ENCODE data around the gene SGPP2. TPM values are rescaled to one million over a fixed set of nuclear protein-coding genes. Genes with fewer than 3 reads are reported as not detected.
"Not testable (repeated sequence)": the region's sequence is repeated elsewhere in the genome, so short reads cannot be mapped to it uniquely, and the experiment has no call there.

Gene SGPP2
- total RNA-seq, 1 donor from 2014 or later = not detected

DNA sequence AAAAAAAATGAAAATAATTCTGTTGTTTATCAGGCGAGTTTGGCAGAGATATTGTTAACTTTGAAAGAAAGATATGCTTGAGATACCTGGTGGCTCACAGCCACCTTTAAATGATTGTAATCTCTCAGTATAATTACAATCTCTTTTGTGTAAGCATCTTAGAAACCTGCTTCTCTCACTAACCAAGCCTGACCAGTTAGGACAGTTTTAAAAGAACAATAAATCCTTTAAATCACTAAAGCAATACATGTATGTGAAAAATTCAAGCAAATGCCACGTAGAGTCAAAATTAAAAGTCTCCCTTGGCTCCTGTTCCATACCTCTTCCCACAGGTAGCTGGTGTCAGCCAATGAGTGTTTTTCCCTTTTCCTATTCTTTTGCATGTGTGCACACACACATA is 15.7 kb upstream of the SGPP2 start:
- no peak for DNase-seq (ENCODE audit: extremely low spot score, unreplicated experiment)
- TF ChIP-seq, protein P1, sequence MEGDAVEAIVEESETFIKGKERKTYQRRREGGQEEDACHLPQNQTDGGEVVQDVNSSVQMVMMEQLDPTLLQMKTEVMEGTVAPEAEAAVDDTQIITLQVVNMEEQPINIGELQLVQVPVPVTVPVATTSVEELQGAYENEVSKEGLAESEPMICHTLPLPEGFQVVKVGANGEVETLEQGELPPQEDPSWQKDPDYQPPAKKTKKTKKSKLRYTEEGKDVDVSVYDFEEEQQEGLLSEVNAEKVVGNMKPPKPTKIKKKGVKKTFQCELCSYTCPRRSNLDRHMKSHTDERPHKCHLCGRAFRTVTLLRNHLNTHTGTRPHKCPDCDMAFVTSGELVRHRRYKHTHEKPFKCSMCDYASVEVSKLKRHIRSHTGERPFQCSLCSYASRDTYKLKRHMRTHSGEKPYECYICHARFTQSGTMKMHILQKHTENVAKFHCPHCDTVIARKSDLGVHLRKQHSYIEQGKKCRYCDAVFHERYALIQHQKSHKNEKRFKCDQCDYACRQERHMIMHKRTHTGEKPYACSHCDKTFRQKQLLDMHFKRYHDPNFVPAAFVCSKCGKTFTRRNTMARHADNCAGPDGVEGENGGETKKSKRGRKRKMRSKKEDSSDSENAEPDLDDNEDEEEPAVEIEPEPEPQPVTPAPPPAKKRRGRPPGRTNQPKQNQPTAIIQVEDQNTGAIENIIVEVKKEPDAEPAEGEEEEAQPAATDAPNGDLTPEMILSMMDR (IDR thresholded peaks at IDR 0.05) = no peak
- Mint-ChIP-seq H3K27me3 (ENCODE audit: unreplicated experiment) (peaks cover 4% of the 10 kb centered on the region), H3K9me3 (ENCODE audit: unreplicated experiment) (peaks cover 6% of the 10 kb centered on the region), H3K27ac (ENCODE audit: unreplicated experiment) (no peak overlapping the region), H3K4me1 (ENCODE audit: unreplicated experiment) (no peaks in the 10 kb centered on the region), H3K4me3 (ENCODE audit: unreplicated experiment) (no peak overlapping the region), H3K36me3 (ENCODE audit: unreplicated experiment) (no peaks in the 10 kb centered on the region)

DNA sequence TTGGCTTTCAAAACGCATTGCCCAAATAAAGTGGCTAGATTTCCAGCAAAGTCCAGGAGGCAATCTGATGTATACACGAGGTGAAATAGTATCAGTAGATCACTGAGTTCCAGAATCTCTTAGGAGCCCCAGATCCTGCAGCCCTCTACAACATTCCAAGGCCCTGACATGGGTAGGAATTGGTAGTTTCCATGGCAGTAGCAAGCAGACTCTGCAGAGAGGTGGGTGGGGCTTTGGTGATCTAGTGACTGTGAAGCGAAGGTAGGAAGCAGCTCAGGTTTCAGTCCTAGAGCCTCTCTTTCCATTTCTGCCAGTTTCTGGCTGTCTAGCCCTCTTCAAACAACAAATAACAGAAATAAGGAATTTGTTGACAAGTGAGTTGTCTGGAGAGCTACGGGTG is 13.8 kb upstream of the SGPP2 start:
- Mint-ChIP-seq H3K9me3 (ENCODE audit: unreplicated experiment) (peaks cover 6% of the 10 kb centered on the region), H3K4me3 (ENCODE audit: unreplicated experiment) (no peak overlapping the region), H3K36me3 (ENCODE audit: unreplicated experiment) (no peaks in the 10 kb centered on the region), H3K4me1 (ENCODE audit: unreplicated experiment) (no peaks in the 10 kb centered on the region), H3K27ac (ENCODE audit: unreplicated experiment) (no peak overlapping the region), H3K27me3 (ENCODE audit: unreplicated experiment) (peaks cover 2% of the 10 kb centered on the region)
- DNase-seq (ENCODE audit: extremely low spot score, unreplicated experiment) = no peak
- TF ChIP-seq, protein P1 (IDR thresholded peaks at IDR 0.05) = no peak

DNA sequence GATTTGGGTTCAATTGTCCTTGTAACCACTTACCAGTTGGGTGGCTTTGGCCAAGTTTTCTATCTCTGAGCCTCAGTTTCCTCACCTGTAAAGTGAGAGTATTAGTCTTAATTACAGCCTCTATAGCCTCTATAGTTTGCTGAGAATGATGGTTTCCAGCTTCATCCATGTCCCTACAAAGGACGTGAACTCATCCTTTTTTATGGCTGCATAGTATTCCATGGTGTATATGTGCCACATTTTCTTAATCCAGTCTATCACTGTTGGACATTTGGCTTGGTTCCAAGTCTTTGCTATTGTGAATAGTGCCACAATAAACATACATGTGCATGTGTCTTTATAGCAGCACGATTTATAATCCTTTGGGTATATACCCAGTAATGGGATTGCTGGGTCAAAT is 12.0 kb upstream of the SGPP2 start:
- not testable (repeated sequence) for H3K4me3 Mint-ChIP-seq (ENCODE audit: unreplicated experiment); H3K27ac Mint-ChIP-seq (ENCODE audit: unreplicated experiment); H3K36me3 Mint-ChIP-seq (ENCODE audit: unreplicated experiment); H3K4me1 Mint-ChIP-seq (ENCODE audit: unreplicated experiment); DNase-seq (ENCODE audit: extremely low spot score, unreplicated experiment); H3K27me3 Mint-ChIP-seq (ENCODE audit: unreplicated experiment)
- peaks cover 14% of the 10 kb centered on the region for H3K9me3 Mint-ChIP-seq (ENCODE audit: unreplicated experiment)

DNA sequence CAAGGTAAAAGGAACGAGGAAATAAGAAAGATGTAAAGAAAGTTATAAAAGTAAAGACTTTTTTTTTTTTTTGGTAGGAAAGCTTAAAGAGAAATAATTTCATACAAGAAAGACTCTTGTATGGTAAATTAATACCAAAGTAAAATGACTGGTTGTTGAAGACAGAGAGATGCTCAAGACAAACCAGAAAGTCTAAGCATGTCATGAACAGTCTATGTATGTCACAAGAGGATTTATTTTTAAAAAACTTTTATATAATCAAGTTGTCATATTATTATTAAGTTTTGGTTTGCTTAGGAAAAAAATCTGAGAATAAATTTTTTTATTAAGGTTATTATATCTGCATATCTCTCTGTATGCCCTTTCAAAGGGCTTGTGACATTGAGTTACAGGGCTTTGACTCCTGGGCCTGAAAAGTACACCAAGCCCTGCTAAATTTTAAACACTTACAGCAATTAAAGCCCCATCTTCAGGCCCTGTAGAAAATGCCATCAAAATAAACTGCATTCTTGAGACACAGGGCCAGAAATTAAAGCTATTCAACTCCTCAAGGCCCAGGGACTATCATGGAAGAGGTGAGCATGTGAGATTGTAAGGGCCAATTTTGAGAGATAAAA is 10.9 kb upstream of the SGPP2 start:
- Mint-ChIP-seq H3K27ac (ENCODE audit: unreplicated experiment) (no peak overlapping the region), H3K4me3 (ENCODE audit: unreplicated experiment) (no peak overlapping the region), H3K27me3 (ENCODE audit: unreplicated experiment) (no peaks in the 10 kb centered on the region), H3K4me1 (ENCODE audit: unreplicated experiment) (no peaks in the 10 kb centered on the region), H3K9me3 (ENCODE audit: unreplicated experiment) (peaks cover 14% of the 10 kb centered on the region), H3K36me3 (ENCODE audit: unreplicated experiment) (no peaks in the 10 kb centered on the region)
- no peak for DNase-seq (ENCODE audit: extremely low spot score, unreplicated experiment)
- TF ChIP-seq, protein P1 (IDR thresholded peaks at IDR 0.05) = no peak

DNA sequence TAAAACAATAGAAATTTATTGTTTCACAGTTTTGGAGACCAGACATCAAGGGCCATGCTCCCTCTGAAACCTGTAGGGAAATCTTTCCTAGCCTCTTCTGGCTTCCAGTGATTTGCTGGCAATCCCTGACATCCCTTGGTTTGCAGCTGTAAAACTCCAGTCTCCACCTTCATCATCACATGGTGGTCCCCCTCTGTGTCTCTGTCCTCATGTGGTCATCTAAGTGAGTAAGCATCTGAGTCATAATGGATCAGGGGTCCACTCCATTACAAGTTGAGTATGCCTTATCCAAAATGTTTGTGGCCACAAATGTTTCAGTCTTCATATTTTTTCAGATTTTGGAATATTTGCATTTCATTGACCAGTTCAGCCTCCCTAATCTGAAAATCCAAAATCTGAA is 5.6 kb upstream of the SGPP2 start:
- Mint-ChIP-seq H3K27me3 (ENCODE audit: unreplicated experiment) (peaks cover 31% of the 10 kb centered on the region), H3K27ac (ENCODE audit: unreplicated experiment) (no peak overlapping the region), H3K36me3 (ENCODE audit: unreplicated experiment) (no peaks in the 10 kb centered on the region), H3K9me3 (ENCODE audit: unreplicated experiment) (peaks cover 8% of the 10 kb centered on the region), H3K4me3 (ENCODE audit: unreplicated experiment) (no peak overlapping the region), H3K4me1 (ENCODE audit: unreplicated experiment) (peaks cover 2% of the 10 kb centered on the region)
- TF ChIP-seq, protein P1 (IDR thresholded peaks at IDR 0.05) = no peak
- DNase-seq (ENCODE audit: extremely low spot score, unreplicated experiment) = no peak

DNA sequence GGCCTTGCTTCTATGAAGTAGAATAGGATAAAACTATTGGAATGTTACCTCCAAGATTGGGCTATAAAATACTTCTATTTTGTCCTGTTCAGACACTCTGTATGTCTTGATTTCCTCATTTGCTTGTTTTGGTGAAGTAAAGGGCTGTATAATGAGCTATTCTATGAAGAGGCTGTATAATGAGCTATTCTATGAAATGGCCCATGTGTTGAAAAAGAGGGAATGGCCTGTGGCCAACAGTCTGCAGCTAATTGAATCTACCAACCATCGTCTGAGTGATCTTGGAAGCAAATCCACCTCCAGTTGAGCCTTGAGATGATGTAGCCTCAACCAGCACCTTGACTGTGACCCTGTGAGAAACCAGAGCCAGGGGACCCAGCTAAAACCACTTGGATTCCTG is 3.8 kb upstream of the SGPP2 start:
- TF ChIP-seq, protein P1 (IDR thresholded peaks at IDR 0.05) = no peak
- peaks cover 42% of the 10 kb centered on the region for H3K27me3 Mint-ChIP-seq (ENCODE audit: unreplicated experiment)
- H3K27ac Mint-ChIP-seq (ENCODE audit: unreplicated experiment) = no peak overlapping the region
- H3K9me3 Mint-ChIP-seq (ENCODE audit: unreplicated experiment) = peaks cover 8% of the 10 kb centered on the region
- no peak overlapping the region for H3K4me3 Mint-ChIP-seq (ENCODE audit: unreplicated experiment)
- H3K4me1 Mint-ChIP-seq (ENCODE audit: unreplicated experiment) = peaks cover 11% of the 10 kb centered on the region
- no peak for DNase-seq (ENCODE audit: extremely low spot score, unreplicated experiment)
- no peaks in the 10 kb centered on the region for H3K36me3 Mint-ChIP-seq (ENCODE audit: unreplicated experiment)

Measured in osteocyte (in vitro differentiated cells).